Measurements from ENCODE around the gene DIDO1. TPM values are rescaled to one million over a fixed set of nuclear protein-coding genes. Genes with fewer than 3 reads are reported as not detected.

Gene DIDO1
- total and polyA plus RNA-seq, 2 of the 13 experiments (the other 11 are each of a cell fraction or from before 2014, with no cell fraction given) = 75.0 to 75.1 TPM

DNA sequence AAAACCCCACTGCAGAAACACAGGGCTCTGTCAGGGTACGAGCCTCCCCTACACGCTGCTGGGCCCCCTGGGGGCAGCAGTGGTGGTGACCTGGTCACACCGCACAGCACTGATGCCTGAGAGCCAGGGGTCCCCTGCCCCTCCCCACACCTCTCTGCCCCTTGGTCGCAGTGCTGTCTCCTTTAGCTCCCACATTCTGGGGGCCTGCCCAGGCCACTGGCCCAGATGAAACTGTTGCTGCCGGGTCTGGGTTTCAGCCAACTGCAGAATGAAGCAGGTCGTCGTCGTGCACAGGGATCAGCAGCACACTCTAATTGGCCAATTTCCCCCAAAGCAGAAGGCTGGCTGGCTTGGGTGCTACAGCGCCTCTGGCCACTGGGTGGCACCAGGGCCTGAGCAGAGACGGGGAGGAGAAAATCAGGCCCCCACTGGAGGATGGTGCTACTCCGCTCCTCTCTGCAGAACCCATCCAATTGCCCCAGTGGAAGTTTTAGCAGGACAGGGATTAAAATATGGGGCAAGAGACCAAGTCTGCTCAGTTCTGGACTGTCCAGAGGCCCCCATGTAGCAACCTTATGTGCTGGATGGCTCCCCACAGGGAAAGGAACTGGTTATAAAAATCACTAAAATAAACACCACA lies 26.1 kb downstream of the DIDO1 start (continued):
- no peak for TF ChIP-seq CREM (IDR thresholded peaks at IDR 0.05)
- no peak for TF ChIP-seq CREM (CRISPR knock-in tag; IDR thresholded peaks at IDR 0.05)
- TF ChIP-seq, protein P1, sequence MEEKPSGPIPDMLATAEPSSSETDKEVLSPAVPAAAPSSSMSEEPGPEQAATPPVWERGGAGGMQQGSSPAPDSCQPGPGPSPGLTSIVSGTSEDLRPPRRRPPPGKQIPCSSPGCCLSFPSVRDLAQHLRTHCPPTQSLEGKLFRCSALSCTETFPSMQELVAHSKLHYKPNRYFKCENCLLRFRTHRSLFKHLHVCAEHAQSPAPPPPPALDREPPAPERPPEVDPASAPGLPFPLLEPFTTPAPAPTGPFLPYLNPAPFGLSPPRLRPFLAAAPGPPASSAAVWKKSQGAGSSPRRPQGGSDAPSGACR (CRISPR knock-in tag; IDR thresholded peaks at IDR 0.05) = peak; percentile 83; the same call in 1 of the 2 replicates
- TF ChIP-seq ZNF766 (CRISPR knock-in tag; IDR thresholded peaks at IDR 0.05; ENCODE audit: borderline replicate concordance) = no peak; the same call in none of the 2 replicates
- TF ChIP-seq NR2F6 (IDR thresholded peaks at IDR 0.05) = no peak
- no peak for TF ChIP-seq NR2F6 (CRISPR knock-in tag; IDR thresholded peaks at IDR 0.05)
- no peak for TF ChIP-seq ZNF776 (CRISPR knock-in tag; IDR thresholded peaks at IDR 0.05)
- 0 out of 2 replicates have a peak, but pooled peaks have one; percentile 29 for TF ChIP-seq HMG20B (CRISPR knock-in tag; conservative IDR thresholded peaks at IDR 0.05)
- peak; percentile 94 for TF ChIP-seq ZNF878 (CRISPR knock-in tag; IDR thresholded peaks at IDR 0.05)
- TF ChIP-seq, protein P2, sequence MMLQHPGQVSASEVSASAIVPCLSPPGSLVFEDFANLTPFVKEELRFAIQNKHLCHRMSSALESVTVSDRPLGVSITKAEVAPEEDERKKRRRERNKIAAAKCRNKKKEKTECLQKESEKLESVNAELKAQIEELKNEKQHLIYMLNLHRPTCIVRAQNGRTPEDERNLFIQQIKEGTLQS (CRISPR knock-in tag; IDR thresholded peaks at IDR 0.05) = peak; percentile 61
- peak; percentile 91 for TF ChIP-seq TAF15 (IDR thresholded peaks at IDR 0.05; ENCODE audit: low read depth, low read length, poor library complexity, severe bottlenecking)
- no peak for TF ChIP-seq ZNF468 (CRISPR knock-in tag; IDR thresholded peaks at IDR 0.05)
- TF ChIP-seq, protein P3, sequence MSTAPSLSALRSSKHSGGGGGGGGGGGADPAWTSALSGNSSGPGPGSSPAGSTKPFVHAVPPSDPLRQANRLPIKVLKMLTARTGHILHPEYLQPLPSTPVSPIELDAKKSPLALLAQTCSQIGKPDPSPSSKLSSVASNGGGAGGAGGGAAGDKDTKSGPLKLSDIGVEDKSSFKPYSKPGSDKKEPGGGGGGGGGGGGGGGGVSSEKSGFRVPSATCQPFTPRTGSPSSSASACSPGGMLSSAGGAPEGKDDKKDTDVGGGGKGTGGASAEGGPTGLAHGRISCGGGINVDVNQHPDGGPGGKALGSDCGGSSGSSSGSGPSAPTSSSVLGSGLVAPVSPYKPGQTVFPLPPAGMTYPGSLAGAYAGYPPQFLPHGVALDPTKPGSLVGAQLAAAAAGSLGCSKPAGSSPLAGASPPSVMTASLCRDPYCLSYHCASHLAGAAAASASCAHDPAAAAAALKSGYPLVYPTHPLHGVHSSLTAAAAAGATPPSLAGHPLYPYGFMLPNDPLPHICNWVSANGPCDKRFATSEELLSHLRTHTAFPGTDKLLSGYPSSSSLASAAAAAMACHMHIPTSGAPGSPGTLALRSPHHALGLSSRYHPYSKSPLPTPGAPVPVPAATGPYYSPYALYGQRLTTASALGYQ (CRISPR knock-in tag; IDR thresholded peaks at IDR 0.05) = peak; percentile 75; the same call in 1 of the 2 replicates
- TF ChIP-seq, protein P4, sequence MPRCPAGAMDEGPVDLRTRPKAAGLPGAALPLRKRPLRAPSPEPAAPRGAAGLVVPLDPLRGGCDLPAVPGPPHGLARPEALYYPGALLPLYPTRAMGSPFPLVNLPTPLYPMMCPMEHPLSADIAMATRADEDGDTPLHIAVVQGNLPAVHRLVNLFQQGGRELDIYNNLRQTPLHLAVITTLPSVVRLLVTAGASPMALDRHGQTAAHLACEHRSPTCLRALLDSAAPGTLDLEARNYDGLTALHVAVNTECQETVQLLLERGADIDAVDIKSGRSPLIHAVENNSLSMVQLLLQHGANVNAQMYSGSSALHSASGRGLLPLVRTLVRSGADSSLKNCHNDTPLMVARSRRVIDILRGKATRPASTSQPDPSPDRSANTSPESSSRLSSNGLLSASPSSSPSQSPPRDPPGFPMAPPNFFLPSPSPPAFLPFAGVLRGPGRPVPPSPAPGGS (CRISPR knock-in tag; IDR thresholded peaks at IDR 0.05) = peak; percentile 63
- TF ChIP-seq, protein P5, sequence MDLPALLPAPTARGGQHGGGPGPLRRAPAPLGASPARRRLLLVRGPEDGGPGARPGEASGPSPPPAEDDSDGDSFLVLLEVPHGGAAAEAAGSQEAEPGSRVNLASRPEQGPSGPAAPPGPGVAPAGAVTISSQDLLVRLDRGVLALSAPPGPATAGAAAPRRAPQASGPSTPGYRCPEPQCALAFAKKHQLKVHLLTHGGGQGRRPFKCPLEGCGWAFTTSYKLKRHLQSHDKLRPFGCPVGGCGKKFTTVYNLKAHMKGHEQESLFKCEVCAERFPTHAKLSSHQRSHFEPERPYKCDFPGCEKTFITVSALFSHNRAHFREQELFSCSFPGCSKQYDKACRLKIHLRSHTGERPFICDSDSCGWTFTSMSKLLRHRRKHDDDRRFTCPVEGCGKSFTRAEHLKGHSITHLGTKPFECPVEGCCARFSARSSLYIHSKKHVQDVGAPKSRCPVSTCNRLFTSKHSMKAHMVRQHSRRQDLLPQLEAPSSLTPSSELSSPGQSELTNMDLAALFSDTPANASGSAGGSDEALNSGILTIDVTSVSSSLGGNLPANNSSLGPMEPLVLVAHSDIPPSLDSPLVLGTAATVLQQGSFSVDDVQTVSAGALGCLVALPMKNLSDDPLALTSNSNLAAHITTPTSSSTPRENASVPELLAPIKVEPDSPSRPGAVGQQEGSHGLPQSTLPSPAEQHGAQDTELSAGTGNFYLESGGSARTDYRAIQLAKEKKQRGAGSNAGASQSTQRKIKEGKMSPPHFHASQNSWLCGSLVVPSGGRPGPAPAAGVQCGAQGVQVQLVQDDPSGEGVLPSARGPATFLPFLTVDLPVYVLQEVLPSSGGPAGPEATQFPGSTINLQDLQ (CRISPR knock-in tag; IDR thresholded peaks at IDR 0.05) = no peak
- no peak for TF ChIP-seq MAFF (IDR thresholded peaks at IDR 0.05; ENCODE audit: low read depth, low read length)
- TF ChIP-seq, protein P6, sequence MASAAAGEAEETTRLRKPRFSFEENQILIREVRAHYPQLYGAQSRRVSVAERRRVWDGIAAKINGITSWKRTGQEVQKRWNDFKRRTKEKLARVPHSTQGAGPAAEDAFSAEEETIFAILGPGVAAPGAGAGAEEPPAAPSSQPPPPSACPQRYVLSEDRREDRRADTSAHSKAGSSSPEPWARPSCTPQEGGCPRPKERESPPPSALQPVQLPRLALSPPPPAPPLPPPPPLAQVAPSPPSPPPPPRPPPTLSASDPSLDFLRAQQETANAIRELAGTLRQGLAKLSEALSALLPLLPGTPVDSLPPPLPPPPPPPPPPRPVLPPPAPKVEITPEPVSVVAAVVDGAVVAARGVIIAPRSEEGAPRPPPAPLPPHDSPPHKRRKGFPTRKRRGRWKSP (CRISPR knock-in tag; IDR thresholded peaks at IDR 0.05) = peak; percentile 80
- no peak for TF ChIP-seq NFATC3 (CRISPR knock-in tag; IDR thresholded peaks at IDR 0.05)
- peak; percentile 93 for TF ChIP-seq ZNF232 (CRISPR knock-in tag; IDR thresholded peaks at IDR 0.05; ENCODE audit: borderline replicate concordance)
- TF ChIP-seq THAP11 (CRISPR knock-in tag; IDR thresholded peaks at IDR 0.05) = peak; percentile 44
- TF ChIP-seq ERF (CRISPR knock-in tag; IDR thresholded peaks at IDR 0.05) = peak; percentile 83
- no peak for TF ChIP-seq MED8 (CRISPR knock-in tag; IDR thresholded peaks at IDR 0.05; ENCODE audit: insufficient replicate concordance)
- peak; percentile 78 for TF ChIP-seq ZNF777 (CRISPR knock-in tag; IDR thresholded peaks at IDR 0.05)
- peak; percentile 78; the same call in 1 of the 2 replicates for TF ChIP-seq ZNF138 (CRISPR knock-in tag; IDR thresholded peaks at IDR 0.05; ENCODE audit: low read depth)

Data from HepG2 (cell line).